HG02885 (cell line): ENCODE measurements around the gene SPATA13.
A peak's percentile ranks its signal among the peaks of the same experiment; 100 is the strongest.

Experiments used
- ATAC-seq: cut with Tn5 transposase; IDR thresholded peaks from one replicate; pipeline ENCODE4 v1.9.1; 2021; ENCODE audit warnings: mild to moderate bottlenecking; ENCODE audit not compliant: unreplicated experiment, poor library complexity

Gene SPATA13

GRCh38 chr13:24218338-24218737, 57.8 kb downstream of the SPATA13 start:
- ATAC-seq = no peak

- ATAC-seq = no peak
Observed at GRCh38 chr13:24218977-24219376, 58.5 kb downstream of the SPATA13 start.

- peak; percentile 45 for ATAC-seq
Observed at GRCh38 chr13:24220086-24220703, 59.7 kb downstream of the SPATA13 start.

- ATAC-seq = no peak
Observed at GRCh38 chr13:24221007-24221406, 60.5 kb downstream of the SPATA13 start.

- ATAC-seq = no peak
Observed at GRCh38 chr13:24222756-24223155, 62.2 kb downstream of the SPATA13 start.

GRCh38 chr13:24223341-24224231, 63.1 kb downstream of the SPATA13 start:
- peak; percentile 66 for ATAC-seq

- no peak for ATAC-seq
Observed at GRCh38 chr13:24224232-24224680, 63.7 kb downstream of the SPATA13 start.

GRCh38 chr13:24225062-24225461, 64.5 kb downstream of the SPATA13 start:
- no peak for ATAC-seq

GRCh38 chr13:24225930-24226329, 65.4 kb downstream of the SPATA13 start:
- no peak for ATAC-seq

GRCh38 chr13:24226762-24227161, 66.2 kb downstream of the SPATA13 start:
- no peak for ATAC-seq

DNA sequence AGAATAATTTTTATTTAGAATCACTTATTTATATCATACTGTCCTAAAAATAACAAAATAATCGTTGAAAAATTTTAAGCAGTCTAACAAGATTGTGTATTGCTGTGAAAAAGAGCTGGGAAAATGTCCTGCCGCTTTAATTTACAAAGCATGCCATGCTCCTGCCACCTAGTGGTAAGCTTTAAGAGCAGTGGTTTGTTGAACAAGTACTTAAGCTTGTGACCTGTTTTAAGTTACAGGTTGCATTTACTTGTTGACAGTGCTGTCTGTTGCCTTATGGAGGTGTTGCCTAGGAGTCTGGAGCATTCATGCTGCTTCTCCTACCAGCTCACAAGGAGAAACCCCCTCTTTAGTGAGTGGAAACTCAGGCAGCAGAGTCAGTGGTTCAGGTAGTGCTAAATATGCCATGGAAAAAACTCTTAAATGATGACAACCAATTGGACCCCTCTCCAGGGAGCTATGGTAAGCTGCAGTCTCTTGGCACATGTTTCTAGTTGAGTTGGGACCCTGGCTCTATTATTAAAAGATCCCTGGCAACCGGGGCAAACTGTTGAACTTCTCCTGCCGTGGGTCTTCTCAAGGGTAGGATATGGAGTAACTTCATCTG, 68.4 kb downstream of the SPATA13 start:
- ATAC-seq = no peak

GRCh38 chr13:24230428-24231072, 70.0 kb downstream of the SPATA13 start:
- no peak for ATAC-seq

DNA sequence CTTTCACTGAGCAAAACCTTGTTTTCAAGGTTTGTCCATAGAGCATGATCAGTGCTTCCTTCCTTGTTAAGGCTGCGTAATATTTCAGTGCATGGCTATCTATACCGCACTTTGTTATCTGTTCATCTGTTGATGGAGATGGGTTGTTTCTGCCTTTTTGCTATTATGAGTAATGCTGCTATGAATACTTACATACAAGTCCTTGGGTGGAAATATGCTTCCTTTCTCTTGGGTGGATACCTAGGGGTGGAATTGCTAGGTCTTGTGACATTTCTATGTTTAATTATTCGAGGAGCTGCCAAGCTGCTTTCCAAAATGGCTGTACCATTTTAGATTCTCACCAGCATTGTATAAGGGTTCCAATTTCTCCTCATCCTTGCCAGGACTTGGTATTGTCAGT, 70.9 kb downstream of the SPATA13 start:
- no peak for ATAC-seq

DNA sequence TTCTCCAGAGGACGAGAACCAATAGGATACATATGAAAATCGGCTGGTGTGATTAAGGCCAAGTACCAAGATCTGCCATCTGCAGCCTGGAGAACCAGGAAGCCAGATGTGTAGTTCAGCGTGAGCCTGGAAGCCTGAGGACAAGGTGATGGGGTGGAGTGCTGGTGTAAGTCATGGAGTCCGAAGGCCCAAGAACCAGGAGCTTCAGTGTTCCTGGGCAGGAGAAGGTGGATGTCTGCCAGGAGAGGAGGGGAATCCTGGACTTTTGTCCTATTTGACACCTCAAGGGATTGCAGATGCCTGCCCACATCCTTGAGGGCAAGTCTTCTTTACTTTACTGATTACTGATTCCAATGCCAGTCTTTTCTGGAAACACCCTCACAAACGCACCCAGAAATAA, 71.5 kb downstream of the SPATA13 start:
- no peak for ATAC-seq

- no peak for ATAC-seq
Observed at GRCh38 chr13:24232474-24232873, 72.0 kb downstream of the SPATA13 start.

DNA sequence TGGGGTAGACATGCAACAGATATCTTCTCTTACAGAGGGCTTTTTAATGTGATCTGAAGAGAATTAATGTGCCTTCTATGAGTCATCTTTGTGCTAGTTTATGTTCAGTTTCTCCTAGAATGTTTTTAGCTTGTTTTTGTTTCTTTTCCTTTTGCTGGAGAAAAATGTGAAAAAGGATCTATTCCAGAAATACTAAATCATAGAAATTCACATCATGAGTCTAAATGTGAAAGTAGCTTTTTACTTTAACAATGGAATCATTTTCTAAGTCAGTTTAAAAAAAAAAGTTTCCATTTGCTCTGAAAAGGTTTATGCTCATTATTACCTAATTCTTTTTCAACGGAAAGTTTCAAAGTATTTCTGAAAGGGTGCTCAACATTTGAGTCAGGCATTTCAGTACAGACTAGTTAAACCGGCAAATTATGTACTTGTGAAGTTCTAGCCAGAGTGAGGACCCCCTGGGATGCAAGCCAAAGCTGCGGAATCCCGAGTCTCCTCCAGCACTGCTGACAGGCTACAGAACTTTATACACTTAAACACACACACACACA, 72.9 kb downstream of the SPATA13 start:
- ATAC-seq = no peak

GRCh38 chr13:24234200-24234915, 73.8 kb downstream of the SPATA13 start:
- no peak for ATAC-seq

DNA sequence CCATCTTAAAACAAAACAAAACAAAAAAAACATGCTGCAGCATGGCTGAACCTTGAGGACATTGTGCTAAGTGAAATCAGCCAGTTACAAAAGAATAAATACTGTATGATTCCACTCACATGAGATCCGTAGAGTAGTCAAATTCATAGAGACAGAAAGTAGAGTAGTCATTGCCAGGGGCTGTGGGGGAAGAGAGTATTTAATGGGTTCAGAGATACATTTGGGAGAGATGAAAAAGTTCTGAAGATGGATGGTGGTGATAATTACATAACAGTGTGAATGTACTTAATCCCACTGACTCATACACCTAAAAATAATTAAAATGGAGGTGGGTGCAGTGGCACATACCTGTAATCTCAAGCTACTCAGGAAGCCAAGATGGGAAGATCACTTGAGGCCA, 76.8 kb downstream of the SPATA13 start:
- ATAC-seq = no peak

DNA sequence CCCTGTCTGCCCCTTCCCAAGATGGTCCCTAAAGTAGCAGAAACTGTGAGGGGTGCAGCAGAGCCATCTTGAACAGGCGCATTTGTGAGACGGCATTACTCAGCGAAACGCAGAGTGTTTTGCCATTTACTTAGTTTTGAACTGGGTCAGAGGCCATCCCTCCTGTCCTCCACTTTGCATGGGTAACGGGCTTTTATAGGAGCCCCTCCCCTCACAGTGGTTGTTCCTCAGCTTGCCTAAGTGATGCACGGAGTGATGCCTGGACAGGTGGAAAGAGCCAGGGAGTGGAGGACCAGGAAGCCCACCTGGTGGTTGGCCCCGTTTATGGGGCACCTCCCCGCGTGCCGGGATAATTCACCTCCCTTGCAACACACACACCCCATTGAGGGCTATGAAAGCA, 80.8 kb downstream of the SPATA13 start:
- no peak for ATAC-seq

GRCh38 chr13:24242100-24242499, 81.6 kb downstream of the SPATA13 start:
- ATAC-seq = no peak
